WERI-Rb-1 (cell line): ENCODE measurements around the gene CTNND1.

Experiments
- DNase-seq: peaks from one replicate; pipeline ENCODE4 v3.0.0-alpha.2; 2020
- H3K27ac ChIP-seq: fragments of 250-450 bp; sonication (Bioruptor Pico); 2 replicates; pipeline ENCODE4 v1.5.1; 2020; ENCODE audit warnings: mild to moderate bottlenecking, moderate library complexity
- H3K27me3 ChIP-seq: fragments of 250-450 bp; sonication (Bioruptor Pico); 2 replicates; pipeline ENCODE4 v1.5.1; 2021; ENCODE audit warnings: mild to moderate bottlenecking, low read depth, moderate library complexity; ENCODE audit not compliant: insufficient read depth, severe bottlenecking
- H3K36me3 ChIP-seq: fragments of 250-450 bp; sonication (Bioruptor Pico); 2 replicates; pipeline ENCODE4 v1.5.1; 2020; ENCODE audit warnings: mild to moderate bottlenecking, moderate library complexity
- H3K4me3 ChIP-seq: 2 replicates; pipeline ENCODE4 v1.5.1; 2011; ENCODE audit warnings: low read depth, mild to moderate bottlenecking, control low read depth, low read length
- H3K9me3 ChIP-seq: fragments of 250-450 bp; sonication (Bioruptor Pico); 2 replicates; pipeline ENCODE4 v1.5.1; 2021; ENCODE audit warnings: mild to moderate bottlenecking, moderate library complexity; ENCODE audit not compliant: severe bottlenecking
- TF ChIP-seq, protein P1 (sequence below): IDR thresholded peaks from 2 replicates; pipeline ENCODE4 v1.5.1; 2011; ENCODE audit warnings: low read depth, mild to moderate bottlenecking, control low read depth, inconsistent platforms, low read length

CTNND1 gene

DNA sequence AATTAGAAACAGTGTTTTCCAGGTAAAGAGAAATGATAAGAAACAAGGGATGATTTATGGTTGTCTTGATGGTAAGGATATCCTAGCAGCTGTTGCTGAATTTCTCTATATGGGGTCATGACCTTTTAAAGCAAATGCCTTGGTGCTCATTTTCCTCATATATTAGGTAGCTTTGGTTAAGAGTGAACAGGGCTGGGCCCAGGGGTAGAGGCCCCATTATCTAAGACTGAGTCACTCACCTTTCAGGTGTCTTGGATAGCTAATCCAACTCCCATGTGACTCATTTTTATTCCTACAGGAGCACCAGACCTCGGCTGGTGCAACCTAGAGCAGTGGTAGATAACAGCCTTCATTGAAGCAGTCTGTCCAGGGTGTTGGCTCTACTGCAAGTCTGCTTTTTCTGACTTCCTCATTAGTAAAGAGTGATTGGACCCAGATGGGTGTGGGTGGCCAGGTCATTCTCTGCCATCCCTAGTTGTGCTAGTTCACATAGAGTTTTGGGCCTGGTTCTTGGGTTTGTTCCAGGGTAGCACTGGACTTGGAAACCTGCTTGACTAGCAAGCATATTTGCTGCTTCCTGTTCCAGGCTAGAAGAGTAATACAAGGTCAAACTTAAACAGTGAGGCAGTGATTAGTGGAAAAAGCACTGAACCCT, 37.4 kb downstream of the CTNND1 start:
- Histone ChIP-seq H3K27me3 (no peaks in the 10 kb centered on the region), H3K9me3 (no peaks in the 10 kb centered on the region), H3K27ac (no peak overlapping the region), H3K36me3 (peaks cover 10% of the 10 kb centered on the region), H3K4me3 (no peak overlapping the region)
- DNase-seq = no peak
- TF ChIP-seq, protein P1, sequence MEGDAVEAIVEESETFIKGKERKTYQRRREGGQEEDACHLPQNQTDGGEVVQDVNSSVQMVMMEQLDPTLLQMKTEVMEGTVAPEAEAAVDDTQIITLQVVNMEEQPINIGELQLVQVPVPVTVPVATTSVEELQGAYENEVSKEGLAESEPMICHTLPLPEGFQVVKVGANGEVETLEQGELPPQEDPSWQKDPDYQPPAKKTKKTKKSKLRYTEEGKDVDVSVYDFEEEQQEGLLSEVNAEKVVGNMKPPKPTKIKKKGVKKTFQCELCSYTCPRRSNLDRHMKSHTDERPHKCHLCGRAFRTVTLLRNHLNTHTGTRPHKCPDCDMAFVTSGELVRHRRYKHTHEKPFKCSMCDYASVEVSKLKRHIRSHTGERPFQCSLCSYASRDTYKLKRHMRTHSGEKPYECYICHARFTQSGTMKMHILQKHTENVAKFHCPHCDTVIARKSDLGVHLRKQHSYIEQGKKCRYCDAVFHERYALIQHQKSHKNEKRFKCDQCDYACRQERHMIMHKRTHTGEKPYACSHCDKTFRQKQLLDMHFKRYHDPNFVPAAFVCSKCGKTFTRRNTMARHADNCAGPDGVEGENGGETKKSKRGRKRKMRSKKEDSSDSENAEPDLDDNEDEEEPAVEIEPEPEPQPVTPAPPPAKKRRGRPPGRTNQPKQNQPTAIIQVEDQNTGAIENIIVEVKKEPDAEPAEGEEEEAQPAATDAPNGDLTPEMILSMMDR = no peak

DNA sequence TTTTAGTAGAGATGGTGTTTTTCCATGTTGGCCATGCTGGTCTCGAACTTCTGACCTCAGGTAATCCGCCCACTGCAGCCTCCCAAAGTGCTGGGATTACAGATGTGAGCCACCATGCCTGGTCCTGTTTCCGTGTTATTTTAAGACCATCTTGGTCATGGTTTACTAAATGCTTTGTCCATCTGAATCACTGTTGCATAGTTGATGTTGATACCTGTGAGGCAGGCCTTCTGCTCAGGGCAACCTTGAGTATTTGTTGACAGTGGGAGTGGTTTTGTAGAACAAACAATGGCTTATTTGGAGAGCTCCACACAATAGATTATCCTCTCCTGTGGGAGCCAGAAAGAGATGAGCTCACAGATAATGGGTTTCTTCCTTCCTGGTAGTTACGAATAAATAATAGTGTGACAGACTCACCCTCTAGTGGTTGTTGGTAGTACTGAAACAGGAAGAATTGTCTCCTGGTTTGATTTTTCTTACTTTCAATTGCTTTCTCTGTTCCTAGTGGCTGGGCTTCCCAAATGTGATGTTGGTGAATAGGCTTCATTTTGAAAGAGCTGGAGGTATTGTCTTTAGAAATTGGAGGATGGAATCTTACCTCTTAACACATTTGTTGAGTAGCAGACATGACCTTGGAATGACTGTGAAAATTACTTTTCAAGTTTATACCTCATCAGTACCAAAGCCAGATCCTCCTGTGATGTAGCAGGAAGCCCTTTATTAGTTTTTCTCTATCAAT, 39.0 kb downstream of the CTNND1 start:
- TF ChIP-seq, protein P1 = peak; percentile 67
- H3K27me3 ChIP-seq = no peaks in the 10 kb centered on the region
- H3K4me3 ChIP-seq = no peak overlapping the region
- no peak overlapping the region for H3K27ac ChIP-seq
- DNase-seq = peak; percentile 15
- H3K36me3 ChIP-seq = peaks cover 10% of the 10 kb centered on the region
- H3K9me3 ChIP-seq = no peaks in the 10 kb centered on the region

DNA sequence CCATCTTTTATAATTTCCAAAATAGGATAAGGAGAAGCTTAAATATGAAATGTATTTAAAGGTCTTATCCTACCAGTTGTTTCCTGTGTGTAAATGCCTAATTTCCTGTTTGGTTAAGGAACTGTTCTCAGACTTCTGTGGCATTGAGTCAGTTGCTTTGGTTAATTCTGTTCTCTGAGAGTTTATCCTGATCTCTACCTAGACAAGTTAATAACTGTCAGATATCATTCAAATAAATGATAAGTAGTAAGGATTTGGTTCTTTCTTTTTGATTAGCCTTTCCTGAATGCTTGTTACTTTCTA, 39.5 kb downstream of the CTNND1 start:
- H3K27ac ChIP-seq = no peak overlapping the region
- no peaks in the 10 kb centered on the region for H3K27me3 ChIP-seq
- TF ChIP-seq, protein P1 = no peak
- no peaks in the 10 kb centered on the region for H3K9me3 ChIP-seq
- H3K36me3 ChIP-seq = peaks cover 10% of the 10 kb centered on the region
- H3K4me3 ChIP-seq = no peak overlapping the region
- no peak for DNase-seq

DNA sequence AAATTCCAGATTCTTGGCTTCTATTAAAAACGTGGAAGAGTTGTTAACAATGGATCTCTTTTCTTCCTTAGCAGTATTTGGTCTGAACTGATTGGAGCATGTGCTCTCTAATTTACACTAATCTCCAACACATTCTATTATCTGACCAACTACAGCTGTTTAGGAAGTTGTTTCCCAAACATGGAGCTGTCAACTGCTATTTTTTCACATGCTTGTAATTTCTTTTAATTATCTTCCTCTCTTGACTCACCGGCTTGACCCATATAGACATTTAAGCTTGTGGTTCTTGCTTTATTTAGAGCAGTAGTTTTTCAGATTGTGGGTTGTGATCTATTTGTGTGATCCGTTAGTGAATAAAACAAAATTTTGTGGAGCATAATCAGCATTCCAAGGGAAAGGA, 40.8 kb downstream of the CTNND1 start:
- no peak overlapping the region for H3K27ac ChIP-seq
- no peaks in the 10 kb centered on the region for H3K27me3 ChIP-seq
- TF ChIP-seq, protein P1 = no peak
- DNase-seq = no peak
- H3K9me3 ChIP-seq = no peaks in the 10 kb centered on the region
- H3K36me3 ChIP-seq = peaks cover 9% of the 10 kb centered on the region
- H3K4me3 ChIP-seq = no peak overlapping the region

DNA sequence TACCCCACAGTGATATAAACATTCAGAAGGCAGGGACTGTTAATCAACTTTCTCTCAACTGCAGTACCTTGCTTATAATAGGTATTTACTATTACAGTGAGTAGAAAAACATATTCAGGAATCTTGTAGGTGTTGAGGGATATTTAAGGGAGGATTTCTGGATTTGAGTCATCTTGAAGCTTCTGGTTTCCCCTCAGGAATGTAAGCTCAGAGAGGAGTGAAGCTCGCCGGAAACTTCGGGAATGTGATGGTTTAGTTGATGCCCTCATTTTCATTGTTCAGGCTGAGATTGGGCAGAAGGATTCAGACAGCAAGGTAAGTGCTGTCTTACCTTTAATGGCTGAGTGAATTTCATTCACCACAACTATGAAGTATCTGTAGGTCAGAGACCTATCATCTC, 42.9 kb downstream of the CTNND1 start:
- Histone ChIP-seq H3K4me3 (no peak overlapping the region), H3K36me3 (peaks cover 15% of the 10 kb centered on the region), H3K9me3 (no peaks in the 10 kb centered on the region), H3K27me3 (no peaks in the 10 kb centered on the region), H3K27ac (no peak overlapping the region)
- DNase-seq = no peak
- TF ChIP-seq, protein P1 = no peak
